Forelimb muscle (tissue), 1 donor: Measurements from ENCODE around the gene NLGN1. TPM values are rescaled to one million over a fixed set of nuclear protein-coding genes. Genes with fewer than 3 reads are reported as not detected.
"Not testable (repeated sequence)": the region's sequence is repeated elsewhere in the genome, so short reads cannot be mapped to it uniquely, and the experiment has no call there.

Experiments used
- DNase-seq: peaks from one replicate; pipeline ENCODE4 v3.0.0-alpha.2; 2013; ENCODE audit warnings: low read depth
- polyA plus RNA-seq: library from polyadenylated mRNA; unstranded; fragments of 120-200 nt; gene quantifications from one replicate; pipeline ENCODE4 v1.2.1, GENCODE V29; 2013; ENCODE audit not compliant: insufficient read length

Gene NLGN1
- polyA plus RNA-seq: 1.5 TPM

DNA sequence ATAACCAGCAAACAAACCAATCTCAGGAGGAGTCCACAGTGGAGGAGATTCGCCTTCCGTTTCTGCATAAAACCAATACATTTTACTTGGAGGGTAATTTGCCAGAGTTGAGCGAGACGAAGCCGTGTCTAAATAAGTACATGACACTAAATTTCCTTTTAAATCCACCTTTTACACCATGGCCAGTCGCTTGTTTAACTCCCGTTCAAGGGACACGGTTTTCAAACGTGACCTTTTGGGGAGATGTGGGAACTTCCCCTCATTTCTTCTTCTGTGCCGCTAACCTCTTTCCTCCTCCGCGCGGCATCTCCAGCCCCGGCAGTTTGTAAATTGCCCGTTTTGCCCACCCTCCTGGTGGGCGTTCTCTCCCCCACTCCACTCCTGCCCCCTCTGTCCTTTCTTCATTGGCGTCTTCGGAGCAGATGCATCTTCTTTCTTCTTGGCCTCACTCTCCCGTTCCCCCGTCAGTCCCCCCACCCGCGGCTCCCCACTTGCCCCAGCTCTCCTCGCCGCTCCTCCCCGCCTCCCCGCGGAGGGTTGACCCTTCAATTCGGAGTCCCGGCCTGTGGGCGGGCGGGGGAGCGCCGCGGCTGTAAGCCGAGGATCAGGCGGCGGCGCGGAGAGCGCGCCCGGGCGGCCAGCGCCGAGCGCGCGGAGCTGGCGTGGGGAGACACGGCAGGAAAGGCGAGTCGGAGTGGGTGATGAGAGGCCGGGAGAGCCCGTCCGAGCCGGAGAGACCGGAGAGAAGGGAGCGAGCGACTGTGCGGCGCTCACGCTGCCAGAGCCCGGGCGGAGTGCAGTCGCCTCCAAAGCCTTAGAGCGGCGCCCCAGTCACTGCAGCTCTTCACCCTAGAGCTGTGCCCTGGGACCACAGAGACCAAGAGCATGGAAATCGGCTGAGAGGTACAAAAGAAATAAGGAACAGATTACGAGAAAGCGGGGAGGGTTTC is at the start of gene NLGN1:
TSS of gene NLGN1 (plus strand) at position 584 of the 950 bp plus-strand sequence.
- DNase-seq: peak; percentile 52

- DNase-seq: no peak
Observed at GRCh38 chr3:173351886-173352285, 45.7 kb upstream of the NLGN1 start.

GRCh38 chr3:173353137-173353536 is 44.4 kb upstream of the NLGN1 start:
- not testable (repeated sequence) for DNase-seq

GRCh38 chr3:173354124-173354523 is 43.4 kb upstream of the NLGN1 start:
- no peak for DNase-seq

GRCh38 chr3:173371848-173372487 is 25.6 kb upstream of the NLGN1 start:
- no peak for DNase-seq

DNA sequence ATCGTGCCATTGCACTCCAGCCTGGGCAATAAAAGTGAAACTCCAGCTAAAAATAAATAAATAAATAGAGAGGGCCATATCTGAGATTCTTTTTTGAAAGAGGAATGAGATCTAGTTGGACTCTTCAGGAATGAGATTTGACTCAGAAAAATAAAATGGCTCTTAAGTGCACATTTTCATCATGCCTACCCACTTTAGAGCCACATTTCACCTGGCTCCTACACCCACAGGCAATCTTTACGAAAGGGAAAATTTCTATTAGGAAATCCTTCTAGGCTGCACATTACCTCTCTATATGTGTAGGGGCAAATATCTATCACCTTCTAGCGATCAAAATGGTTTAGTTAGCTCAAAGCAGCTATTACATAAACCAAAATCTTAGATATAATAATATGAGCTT is 16.9 kb upstream of the NLGN1 start:
- DNase-seq: no peak

- not testable (repeated sequence) for DNase-seq
Observed at GRCh38 chr3:173381936-173382335, 15.6 kb upstream of the NLGN1 start.

DNA sequence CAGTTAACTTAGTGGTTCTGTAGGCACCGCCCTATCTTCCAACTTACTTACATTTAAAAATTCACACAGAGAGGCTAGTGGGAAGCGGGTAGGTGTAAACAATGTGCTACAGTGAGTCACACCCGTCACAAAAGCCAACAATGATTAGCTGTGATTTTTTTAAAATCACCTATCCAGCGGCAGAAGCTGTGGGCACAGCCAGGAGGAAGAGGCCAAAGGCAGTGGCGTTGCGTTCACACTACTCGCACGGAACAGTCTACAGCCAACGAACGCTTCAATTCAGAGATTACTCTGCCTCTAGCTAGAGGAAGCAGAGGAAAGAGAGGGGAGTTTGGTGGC is 2.5 kb upstream of the NLGN1 start:
- no peak for DNase-seq

GRCh38 chr3:173395412-173396181 is 1.9 kb upstream of the NLGN1 start:
- no peak for DNase-seq

- DNase-seq: no peak
Observed at GRCh38 chr3:173396191-173397041, 1.1 kb upstream of the NLGN1 start.

DNA sequence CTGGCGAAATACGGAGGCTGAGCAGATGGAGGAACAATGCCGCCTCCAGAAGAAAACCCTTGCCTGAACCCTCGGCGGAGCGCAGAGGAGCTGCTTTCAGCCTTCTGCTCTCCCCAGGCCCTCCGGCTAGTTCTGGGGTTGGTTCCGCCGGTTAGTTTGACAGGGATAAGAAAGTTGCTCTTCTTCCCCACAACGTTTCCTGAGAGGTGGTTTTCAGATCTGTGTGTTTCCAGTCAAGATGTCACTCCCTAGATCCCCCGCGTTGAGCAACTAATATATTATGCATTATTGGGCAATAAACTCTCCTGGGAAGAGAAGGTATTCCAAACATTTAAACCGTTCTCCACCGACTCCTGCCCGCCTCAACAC is 551 bp downstream of the NLGN1 start:
- no peak for DNase-seq

GRCh38 chr3:173399044-173399443 is 1.5 kb downstream of the NLGN1 start:
- DNase-seq: no peak

GRCh38 chr3:173401369-173401768 is 3.8 kb downstream of the NLGN1 start:
- DNase-seq: no peak

- DNase-seq: no peak
Observed at GRCh38 chr3:173402656-173403055, 5.1 kb downstream of the NLGN1 start.

GRCh38 chr3:173403376-173403775 is 5.8 kb downstream of the NLGN1 start:
- no peak for DNase-seq

DNA sequence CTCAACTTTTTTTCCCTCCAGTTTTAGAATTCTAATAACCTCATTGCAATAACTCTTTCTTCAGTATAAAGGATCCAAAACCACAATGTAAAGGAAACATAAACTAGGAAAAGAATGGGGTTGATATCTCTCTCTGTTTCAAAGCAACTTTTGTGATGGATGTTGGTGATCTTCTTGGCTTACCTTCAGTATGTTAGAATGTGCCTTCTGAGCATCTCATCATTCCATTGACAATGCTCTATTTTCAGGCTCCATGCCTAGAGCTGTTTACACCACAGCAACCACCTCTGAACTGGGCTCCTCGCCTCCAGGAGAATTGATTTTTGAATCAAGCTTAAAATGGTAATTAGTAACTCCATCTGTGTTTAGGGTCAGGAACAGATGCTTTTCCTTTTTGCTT is 6.6 kb downstream of the NLGN1 start:
- no peak for DNase-seq

GRCh38 chr3:173410436-173410835 is 12.9 kb downstream of the NLGN1 start:
- DNase-seq: no peak

DNA sequence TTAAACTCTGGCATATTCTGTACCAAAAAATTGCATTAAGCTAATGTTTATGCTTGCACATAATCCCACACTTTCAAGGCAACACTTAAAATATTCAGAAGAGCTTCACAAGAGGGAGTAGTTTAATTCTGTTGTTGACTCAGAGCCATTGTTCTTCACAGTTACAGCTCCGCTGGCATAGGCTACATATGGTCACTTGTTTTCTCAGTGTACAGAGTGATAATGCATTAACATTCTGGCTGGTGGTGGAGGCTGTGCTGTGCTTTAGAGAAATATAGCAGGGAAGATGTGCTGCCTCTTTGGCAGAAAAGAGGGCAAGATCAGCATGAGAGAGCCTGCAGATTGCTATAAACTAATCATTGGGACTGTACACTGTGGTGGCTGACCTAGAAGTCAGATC is 13.3 kb downstream of the NLGN1 start:
- no peak for DNase-seq

DNA sequence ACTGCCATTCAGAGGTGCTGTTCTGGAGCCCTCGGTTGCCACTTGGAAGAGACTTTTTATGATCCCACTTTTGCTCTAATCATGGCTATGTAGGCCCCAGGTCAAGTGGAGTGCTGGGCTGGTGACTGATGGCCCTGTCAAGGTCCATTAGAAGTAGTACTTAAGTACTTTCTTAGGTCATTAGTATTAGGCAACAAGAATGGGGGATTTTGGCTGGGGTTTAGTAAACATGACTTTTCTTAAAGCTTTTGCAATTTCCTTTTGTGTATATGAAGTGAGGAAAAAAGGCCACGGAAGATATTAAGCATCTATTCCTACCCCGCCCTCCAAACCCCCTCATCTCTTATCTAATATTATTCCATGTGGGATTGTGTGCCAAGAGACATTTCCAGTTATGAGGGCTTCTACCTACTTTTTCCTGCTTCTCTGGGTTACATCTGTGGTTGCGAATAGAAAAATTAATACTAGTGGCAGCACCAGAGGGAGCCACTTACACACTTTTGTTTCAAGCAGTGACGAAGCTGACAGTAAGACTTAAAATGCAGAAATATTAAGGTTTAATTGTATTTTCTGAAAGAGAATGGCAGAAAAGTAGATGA is 13.9 kb downstream of the NLGN1 start:
- DNase-seq: no peak

GRCh38 chr3:173416070-173416469 is 18.5 kb downstream of the NLGN1 start:
- no peak for DNase-seq

DNA sequence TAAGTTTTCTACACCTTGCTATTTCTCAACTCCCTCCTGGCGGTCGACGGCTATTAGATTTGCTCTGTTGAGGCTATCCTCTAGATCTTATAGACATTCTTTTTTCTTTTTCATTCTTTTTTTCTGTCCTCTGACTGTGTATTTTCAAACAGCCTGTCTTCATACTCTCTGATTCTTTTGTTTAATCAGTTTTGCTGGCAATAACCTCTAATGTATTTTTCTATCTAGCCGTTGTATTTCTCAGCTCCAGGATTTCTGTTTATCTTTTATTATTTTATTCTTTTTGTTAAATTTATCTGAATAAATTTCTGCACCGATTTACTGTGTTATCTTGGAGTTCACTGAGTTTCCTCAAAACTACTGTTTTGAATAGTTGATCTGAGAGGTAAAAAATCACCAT is 31.5 kb downstream of the NLGN1 start:
- DNase-seq: no peak
